ENCODE results near the gene SNRPF. TPM values are rescaled to one million over a fixed set of nuclear protein-coding genes. Genes with fewer than 3 reads are reported as not detected.

The SNRPF gene
- total RNA-seq, 1 donor from 2014 or later = 15.4 TPM

DNA sequence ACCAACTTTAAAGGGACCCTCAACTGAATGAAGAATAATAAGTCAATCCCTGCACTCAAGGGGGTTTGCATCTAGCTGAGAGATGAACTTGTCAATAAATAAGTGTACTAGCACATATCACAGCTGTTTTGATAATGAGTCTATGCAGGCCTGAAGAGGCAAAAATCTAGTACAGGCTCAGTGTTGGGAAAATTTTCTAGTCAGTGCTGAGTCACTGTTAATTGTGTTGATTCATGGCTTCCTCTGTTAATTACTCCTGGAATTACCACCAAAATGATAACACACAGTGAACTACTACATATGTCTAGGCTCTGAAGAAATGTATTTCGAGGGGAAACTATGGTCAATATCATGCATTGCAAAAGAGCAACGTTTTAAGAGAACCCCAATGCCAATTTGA, 18.9 kb downstream of the SNRPF start:
- no peak overlapping the region for H3K4me3 Mint-ChIP-seq (ENCODE audit: unreplicated experiment)
- no peaks in the 10 kb centered on the region for H3K36me3 Mint-ChIP-seq (ENCODE audit: low read depth)
- TF ChIP-seq CTCF (IDR thresholded peaks at IDR 0.05) = no peak
- no peaks in the 10 kb centered on the region for H3K4me1 Mint-ChIP-seq (ENCODE audit: low read depth)
- no peaks in the 10 kb centered on the region for H3K27me3 Mint-ChIP-seq (ENCODE audit: low read depth)
- DNase-seq (ENCODE audit: low spot score) = no peak
- no peak overlapping the region for H3K27ac Mint-ChIP-seq (ENCODE audit: unreplicated experiment)
- no peaks in the 10 kb centered on the region for H3K9me3 Mint-ChIP-seq (ENCODE audit: low read depth)

DNA sequence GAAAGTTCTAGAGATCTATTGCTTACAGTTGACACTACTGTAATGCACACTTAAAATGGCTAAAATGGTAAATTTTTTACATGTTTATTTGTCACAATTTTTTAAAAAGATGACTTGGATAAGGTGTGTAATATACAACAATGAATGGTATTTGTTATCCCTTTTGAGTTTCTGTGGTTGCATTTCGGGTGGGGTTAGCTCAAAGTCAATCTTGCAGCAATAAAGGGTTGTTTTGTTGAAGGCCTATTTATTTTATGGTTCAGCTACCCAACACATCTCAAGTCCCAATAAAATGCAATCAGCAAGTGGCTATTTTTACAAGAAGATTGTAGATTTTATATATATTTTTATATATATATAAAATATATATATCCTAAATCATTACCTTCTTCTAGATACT, 22.1 kb downstream of the SNRPF start:
- Mint-ChIP-seq H3K27ac (ENCODE audit: unreplicated experiment) (no peak overlapping the region), H3K9me3 (ENCODE audit: low read depth) (no peaks in the 10 kb centered on the region)
- no peak for TF ChIP-seq CTCF (IDR thresholded peaks at IDR 0.05)

GRCh38 chr12:95881331-95881955, 22.7 kb downstream of the SNRPF start:
- H3K27me3 Mint-ChIP-seq (ENCODE audit: low read depth) = no peaks in the 10 kb centered on the region
- TF ChIP-seq CTCF (IDR thresholded peaks at IDR 0.05) = no peak
- H3K36me3 Mint-ChIP-seq (ENCODE audit: low read depth) = no peaks in the 10 kb centered on the region
- DNase-seq (ENCODE audit: low spot score) = no peak
- H3K27ac Mint-ChIP-seq (ENCODE audit: unreplicated experiment) = no peak overlapping the region
- H3K9me3 Mint-ChIP-seq (ENCODE audit: low read depth) = no peaks in the 10 kb centered on the region
- no peaks in the 10 kb centered on the region for H3K4me1 Mint-ChIP-seq (ENCODE audit: low read depth)
- H3K4me3 Mint-ChIP-seq (ENCODE audit: unreplicated experiment) = no peak overlapping the region

More for the DNA sequence above, 22.1 kb downstream of the SNRPF start:
- Mint-ChIP-seq H3K4me3 (ENCODE audit: unreplicated experiment) (no peak overlapping the region), H3K27me3 (ENCODE audit: low read depth) (no peaks in the 10 kb centered on the region), H3K4me1 (ENCODE audit: low read depth) (no peaks in the 10 kb centered on the region), H3K36me3 (ENCODE audit: low read depth) (no peaks in the 10 kb centered on the region)
- DNase-seq (ENCODE audit: low spot score) = no peak

GRCh38 chr12:95882080-95882479, 23.3 kb downstream of the SNRPF start:
- Mint-ChIP-seq H3K4me1 (ENCODE audit: low read depth) (peaks cover under 1% of the 10 kb centered on the region), H3K27me3 (ENCODE audit: low read depth) (no peaks in the 10 kb centered on the region), H3K36me3 (ENCODE audit: low read depth) (no peaks in the 10 kb centered on the region), H3K27ac (ENCODE audit: unreplicated experiment) (no peak overlapping the region), H3K9me3 (ENCODE audit: low read depth) (no peaks in the 10 kb centered on the region), H3K4me3 (ENCODE audit: unreplicated experiment) (no peak overlapping the region)
- no peak for TF ChIP-seq CTCF (IDR thresholded peaks at IDR 0.05)
- DNase-seq (ENCODE audit: low spot score) = no peak

- Mint-ChIP-seq H3K27ac (ENCODE audit: unreplicated experiment) (no peak overlapping the region), H3K27me3 (ENCODE audit: low read depth) (no peaks in the 10 kb centered on the region), H3K36me3 (ENCODE audit: low read depth) (no peaks in the 10 kb centered on the region), H3K4me1 (ENCODE audit: low read depth) (peaks cover 3% of the 10 kb centered on the region), H3K9me3 (ENCODE audit: low read depth) (no peaks in the 10 kb centered on the region), H3K4me3 (ENCODE audit: unreplicated experiment) (no peak overlapping the region)
- TF ChIP-seq CTCF (IDR thresholded peaks at IDR 0.05) = no peak
- no peak for DNase-seq (ENCODE audit: low spot score)
Observed at GRCh38 chr12:95882873-95883272, 24.1 kb downstream of the SNRPF start.
